HG03571 (cell line): ENCODE data around the gene SP3.

Experiments used
- ATAC-seq: cut with Tn5 transposase; IDR thresholded peaks from one replicate; pipeline ENCODE4 v1.9.1; 2021; ENCODE audit not compliant: unreplicated experiment

Gene SP3

DNA sequence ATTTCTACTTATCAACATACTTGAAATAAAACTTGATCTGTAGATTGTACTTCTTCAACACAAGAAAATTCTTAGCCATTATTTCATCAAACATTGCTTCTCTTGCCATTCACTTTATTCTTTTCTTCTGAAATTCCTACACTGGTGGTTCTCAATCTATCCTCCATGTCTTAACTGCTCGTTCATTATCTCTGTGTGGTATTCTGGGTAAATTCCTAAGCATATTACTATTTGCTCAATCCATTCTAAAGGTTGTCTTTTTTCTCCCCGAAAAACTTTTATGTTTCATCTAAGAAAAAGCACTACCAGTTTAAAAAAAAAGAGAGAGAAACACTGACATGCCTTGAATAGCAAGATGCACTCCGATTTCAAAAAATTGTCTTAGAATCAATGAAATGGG, 18.0 kb downstream of the SP3 start:
- ATAC-seq, result no peak

DNA sequence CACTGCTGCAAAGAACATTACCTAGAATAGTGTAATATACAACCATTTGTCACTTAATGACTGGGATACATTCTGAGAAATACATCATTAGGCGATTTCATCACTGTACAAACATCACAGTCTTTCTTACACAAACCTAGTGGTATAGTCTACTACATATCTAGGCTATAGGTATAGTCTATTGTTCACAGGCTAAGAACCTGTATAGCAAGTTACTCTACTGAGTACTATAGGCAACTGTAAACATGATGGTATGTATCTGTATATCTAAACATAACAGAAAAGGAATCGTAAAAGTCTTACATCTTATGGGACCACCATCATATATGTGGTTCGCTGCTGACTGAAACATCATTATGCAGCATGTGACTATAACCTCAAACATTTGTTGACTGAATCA, 21.4 kb downstream of the SP3 start:
- ATAC-seq, result no peak

- ATAC-seq, result no peak
Observed at GRCh38 chr2:173942861-173943523, 22.2 kb downstream of the SP3 start.

GRCh38 chr2:173941567-173941966, 23.6 kb downstream of the SP3 start:
- no peak for ATAC-seq

- no peak for ATAC-seq
Observed at GRCh38 chr2:173940208-173941020, 24.8 kb downstream of the SP3 start.

- no peak for ATAC-seq
Observed at GRCh38 chr2:173938700-173939384, 26.3 kb downstream of the SP3 start.

- no peak for ATAC-seq
Observed at GRCh38 chr2:173935305-173935704, 29.9 kb downstream of the SP3 start.

- no peak for ATAC-seq
Observed at GRCh38 chr2:173934895-173935294, 30.3 kb downstream of the SP3 start.

- ATAC-seq, result no peak
Observed at GRCh38 chr2:173931751-173932150, 33.4 kb downstream of the SP3 start.

GRCh38 chr2:173929441-173929840, 35.7 kb downstream of the SP3 start:
- ATAC-seq, result no peak

DNA sequence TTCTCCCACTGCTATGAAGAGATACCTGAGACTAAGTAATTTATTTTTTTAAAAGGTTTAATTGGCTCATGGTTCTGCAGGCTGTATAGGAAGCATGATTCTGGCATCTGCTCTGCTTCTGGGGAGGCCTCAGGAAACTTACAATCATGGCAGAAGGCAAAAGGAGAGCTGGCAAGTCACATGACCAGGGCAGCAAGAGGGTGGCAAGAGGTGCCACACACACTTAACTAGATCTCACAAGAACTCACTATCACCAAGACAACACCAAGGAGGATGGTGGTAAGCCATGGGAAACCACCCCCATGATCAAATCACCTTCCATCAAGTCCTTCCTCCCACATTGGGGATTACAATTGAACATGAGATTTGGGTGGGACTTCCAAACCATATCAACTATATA, 38.3 kb downstream of the SP3 start:
- no peak for ATAC-seq

GRCh38 chr2:173924285-173924684, 40.9 kb downstream of the SP3 start:
- ATAC-seq, result no peak

GRCh38 chr2:173922760-173923159, 42.4 kb downstream of the SP3 start:
- ATAC-seq, result no peak

GRCh38 chr2:173922068-173922467, 43.1 kb downstream of the SP3 start:
- ATAC-seq, result no peak

GRCh38 chr2:173914055-173914927, 50.9 kb downstream of the SP3 start:
- no peak for ATAC-seq

DNA sequence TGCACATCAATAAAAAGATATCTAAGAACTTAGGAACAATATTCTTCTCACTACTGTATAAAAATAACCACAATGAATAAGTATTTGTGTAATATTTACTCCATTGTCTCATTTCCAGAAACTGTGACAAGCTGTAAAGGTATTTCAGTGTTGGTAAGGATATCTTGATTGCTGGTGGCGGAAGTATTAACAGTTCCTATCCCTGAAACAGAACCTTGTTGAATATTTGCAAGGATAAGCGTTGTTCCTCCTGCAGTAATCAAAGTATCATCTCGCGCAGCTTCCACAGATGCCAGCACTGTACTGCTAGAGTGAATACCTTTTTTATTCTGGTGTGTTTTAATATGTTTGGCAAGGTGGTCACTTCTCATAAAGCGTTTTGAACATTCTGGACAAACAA, 55.3 kb downstream of the SP3 start:
- no peak for ATAC-seq

DNA sequence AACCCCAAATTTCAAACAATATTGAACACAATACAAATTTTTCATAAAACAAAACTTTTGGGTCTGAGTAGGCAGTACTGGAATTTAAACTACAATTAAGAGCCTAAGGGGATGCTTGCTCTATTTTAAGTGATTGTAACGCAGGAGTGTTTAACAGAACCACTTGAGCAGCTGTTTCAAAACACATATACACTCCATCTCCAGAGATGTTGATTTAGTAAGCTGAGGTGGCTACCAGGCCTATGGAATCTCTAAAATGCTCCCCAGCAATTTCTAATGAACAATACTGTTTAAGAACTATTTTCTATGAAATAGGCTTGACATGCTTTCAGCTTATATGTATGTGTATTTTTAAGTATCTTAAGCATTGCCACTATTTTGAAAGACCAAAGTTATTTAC, 58.5 kb downstream of the SP3 start:
- no peak for ATAC-seq

- no peak for ATAC-seq
Observed at GRCh38 chr2:173903601-173904394, 61.4 kb downstream of the SP3 start.

DNA sequence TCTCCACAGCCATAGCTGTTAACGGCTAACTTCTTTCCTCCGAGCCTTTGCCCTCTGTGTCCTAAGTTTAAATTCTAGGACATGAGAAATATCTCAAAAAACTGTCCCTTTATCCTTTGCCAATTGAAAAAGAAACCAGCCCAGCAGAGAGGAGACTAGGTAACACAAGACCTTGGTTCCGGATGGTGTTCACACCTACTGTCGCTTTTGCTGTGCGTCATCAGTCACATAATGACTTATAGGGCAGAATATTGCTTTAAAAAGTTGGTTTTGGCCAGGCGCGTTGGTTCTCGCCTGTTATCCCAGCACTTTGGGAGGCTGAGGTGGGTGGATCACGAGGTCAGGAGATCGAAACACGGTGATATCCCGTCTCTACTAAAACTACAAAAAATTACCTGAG, 66.2 kb downstream of the SP3 start:
- peak; percentile 54 for ATAC-seq

DNA sequence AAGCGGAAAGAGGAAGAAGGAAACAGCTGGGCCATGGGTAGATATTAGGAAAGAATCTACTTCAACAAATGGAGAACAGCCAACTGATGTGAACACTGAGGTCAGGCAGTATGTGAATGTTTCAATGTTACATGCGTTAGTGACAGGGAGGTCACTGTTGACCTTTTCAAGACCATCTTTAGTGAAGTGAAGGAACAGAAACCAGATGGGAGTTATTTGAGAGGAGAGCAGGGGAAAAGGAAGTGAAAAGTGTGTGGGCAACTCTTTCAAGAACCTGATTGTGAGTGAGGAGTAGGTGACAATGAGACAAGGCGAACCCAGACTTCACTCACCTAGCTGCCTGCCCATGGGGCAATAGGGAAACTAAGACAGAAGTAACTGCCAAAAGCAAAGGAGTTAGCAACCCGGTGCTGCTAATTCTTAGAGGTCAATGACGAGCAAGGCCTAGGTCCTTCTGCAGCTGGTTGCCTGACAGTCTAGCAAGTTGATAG, 67.0 kb downstream of the SP3 start:
- ATAC-seq, result peak; percentile 88
